B cell (primary cell): Measurements from ENCODE around the gene EFHC2.

Experiments
- EZH2 ChIP-seq: IDR thresholded peaks from 2 replicates; pipeline ENCODE4 v1.6.1; 2012; ENCODE audit warnings: borderline replicate concordance, low read depth, mild to moderate bottlenecking, moderate library complexity, low read length; ENCODE audit not compliant: insufficient read depth, poor library complexity, severe bottlenecking
- TF ChIP-seq, protein P1 (sequence below): fragments of 200-600 bp; IDR thresholded peaks from one replicate; pipeline ENCODE4 v1.8.0; 2022; ENCODE audit warnings: antibody characterized with exemption, mild to moderate bottlenecking

DNA sequence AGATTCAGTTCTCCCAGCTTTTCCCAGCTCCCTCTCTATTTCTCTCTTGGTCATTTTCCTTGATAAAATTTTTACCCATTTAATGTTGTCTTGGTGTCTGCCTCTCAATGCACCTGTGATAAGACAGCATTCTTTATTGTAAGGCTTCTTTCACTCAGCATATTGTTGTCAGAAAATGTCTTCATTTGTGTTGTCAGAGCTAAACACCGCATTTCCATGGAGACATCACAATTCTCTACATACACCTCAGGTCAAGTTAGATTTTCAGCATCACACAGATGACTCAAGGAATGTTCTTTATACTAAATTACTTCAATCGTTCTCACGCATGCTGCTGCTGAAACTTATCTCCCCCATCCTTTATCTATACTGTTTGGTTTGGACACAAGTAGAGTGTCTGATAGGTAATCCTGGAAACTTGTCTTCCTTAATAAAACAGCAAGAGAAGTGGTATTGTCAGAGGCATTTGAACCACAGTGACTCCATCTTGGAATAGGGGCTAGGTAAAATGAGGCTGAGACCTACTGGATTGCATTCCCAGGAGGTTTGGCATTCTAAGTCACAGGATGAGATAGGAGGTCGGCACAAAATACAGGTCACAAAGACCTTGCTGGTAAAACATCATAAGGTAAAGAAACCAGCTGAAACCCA is 41.3 kb upstream of the EFHC2 start:
- TF ChIP-seq, protein P1, sequence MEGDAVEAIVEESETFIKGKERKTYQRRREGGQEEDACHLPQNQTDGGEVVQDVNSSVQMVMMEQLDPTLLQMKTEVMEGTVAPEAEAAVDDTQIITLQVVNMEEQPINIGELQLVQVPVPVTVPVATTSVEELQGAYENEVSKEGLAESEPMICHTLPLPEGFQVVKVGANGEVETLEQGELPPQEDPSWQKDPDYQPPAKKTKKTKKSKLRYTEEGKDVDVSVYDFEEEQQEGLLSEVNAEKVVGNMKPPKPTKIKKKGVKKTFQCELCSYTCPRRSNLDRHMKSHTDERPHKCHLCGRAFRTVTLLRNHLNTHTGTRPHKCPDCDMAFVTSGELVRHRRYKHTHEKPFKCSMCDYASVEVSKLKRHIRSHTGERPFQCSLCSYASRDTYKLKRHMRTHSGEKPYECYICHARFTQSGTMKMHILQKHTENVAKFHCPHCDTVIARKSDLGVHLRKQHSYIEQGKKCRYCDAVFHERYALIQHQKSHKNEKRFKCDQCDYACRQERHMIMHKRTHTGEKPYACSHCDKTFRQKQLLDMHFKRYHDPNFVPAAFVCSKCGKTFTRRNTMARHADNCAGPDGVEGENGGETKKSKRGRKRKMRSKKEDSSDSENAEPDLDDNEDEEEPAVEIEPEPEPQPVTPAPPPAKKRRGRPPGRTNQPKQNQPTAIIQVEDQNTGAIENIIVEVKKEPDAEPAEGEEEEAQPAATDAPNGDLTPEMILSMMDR: no peak
- TF ChIP-seq EZH2: no peak
